GM19468 (cell line): Measurements from ENCODE around the gene MUL1.

Source experiments
- ATAC-seq: cut with Tn5 transposase; IDR thresholded peaks from one replicate; pipeline ENCODE4 v1.9.1; 2021; ENCODE audit warnings: mild to moderate bottlenecking, moderate library complexity, moderate number of reproducible peaks; ENCODE audit not compliant: unreplicated experiment; ENCODE audit errors: extremely low read depth

MUL1 gene

GRCh38 chr1:20507564-20508410, at the start of gene MUL1:
Gene MUL1 (minus strand): TSS chr1:20508151. CDS start chr1:20508024, 127 bp downstream.
- no peak for ATAC-seq

GRCh38 chr1:20555758-20556120, 47.8 kb upstream of the MUL1 start:
- ATAC-seq: no peak

- ATAC-seq: no peak
These were observed 47.2 kb upstream of the MUL1 start for GRCh38 chr1:20555025-20555757.

GRCh38 chr1:20552728-20553445, 44.9 kb upstream of the MUL1 start:
- ATAC-seq: no peak

DNA sequence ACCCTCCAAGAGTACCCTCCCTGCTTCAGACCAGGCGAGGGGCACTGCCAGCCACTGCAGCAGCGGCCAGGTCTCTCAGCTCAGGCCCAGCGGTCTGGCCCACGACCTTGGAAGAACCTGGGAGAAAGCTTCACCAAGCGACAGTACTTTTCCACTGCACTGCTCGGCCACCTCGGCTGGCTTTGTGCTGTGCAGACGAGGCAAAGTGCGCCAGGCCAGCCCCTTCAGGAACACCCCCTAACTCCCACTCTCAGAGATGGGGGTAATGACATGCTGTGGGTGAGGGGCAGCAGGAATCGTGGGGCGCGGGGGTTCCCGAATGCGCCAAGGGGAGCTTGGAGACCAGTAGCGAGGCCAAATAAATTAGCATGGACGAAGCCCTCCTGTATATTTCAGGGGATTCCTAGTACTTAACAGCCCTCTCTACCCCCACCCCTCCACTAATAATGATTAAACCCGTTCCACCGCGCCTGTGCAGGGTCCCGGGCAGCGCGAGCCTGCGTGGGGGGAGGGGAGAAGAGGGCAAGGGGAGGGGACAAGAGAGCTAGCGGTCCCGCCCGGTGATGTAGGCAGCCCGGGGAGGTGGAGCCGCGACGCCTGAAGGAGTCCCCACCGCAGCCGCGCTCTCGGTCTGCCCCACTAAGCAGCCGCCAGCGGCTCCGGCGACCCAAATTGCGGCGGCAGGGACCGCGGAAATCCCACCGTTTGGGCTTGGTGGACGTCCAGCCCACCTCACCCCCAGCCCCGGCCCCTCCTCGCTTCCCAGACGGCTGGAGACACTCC, 44.2 kb upstream of the MUL1 start, which contains the start of gene FAM43B:
FAM43B (plus strand) TSS at position 629 of the 783 bp plus-strand sequence. CDS start 401 bp downstream, outside the sequence.
- no peak for ATAC-seq

- ATAC-seq: no peak
These were observed 43.2 kb upstream of the MUL1 start for GRCh38 chr1:20551161-20551560.

DNA sequence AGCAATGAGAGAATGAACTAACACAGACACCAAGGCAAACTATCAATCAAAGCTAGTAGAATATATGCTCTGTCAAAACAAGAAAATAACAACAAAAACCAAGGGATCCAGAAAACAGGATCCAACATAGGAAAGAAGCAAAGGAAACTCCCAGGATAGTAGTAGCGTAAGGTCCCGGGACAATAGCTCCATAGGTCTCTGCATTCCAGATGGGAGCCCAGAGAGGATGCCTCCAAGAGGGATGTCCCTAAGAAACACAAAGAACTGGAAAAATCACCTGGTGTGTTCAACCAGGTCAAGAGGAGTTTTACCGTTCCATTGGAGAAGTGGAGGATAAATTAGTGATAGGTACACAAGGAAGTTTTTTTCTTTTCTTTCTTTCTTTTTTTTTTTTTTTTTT, 38.7 kb upstream of the MUL1 start:
- ATAC-seq: no peak

DNA sequence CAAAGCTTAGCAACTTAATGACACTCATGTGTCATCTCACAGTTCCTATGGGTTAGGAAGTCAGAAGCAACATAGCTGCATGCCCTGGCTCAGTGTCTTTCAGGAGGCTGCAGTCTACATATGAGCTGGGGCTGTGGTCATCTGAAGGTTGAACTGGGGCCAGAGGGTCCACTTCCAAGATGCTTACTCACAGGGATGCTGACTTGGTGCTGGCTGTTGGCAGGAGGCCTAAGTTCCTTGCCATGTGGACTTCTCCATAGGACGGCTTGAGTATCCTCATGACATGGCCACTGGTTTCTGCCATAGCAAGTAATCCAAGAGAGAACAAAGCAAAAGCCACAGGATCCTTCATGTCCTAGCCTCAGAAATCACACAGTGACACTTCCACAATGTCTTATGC, 32.3 kb upstream of the MUL1 start:
- no peak for ATAC-seq

- ATAC-seq: no peak
These were observed 31.0 kb upstream of the MUL1 start for GRCh38 chr1:20538760-20539551.

DNA sequence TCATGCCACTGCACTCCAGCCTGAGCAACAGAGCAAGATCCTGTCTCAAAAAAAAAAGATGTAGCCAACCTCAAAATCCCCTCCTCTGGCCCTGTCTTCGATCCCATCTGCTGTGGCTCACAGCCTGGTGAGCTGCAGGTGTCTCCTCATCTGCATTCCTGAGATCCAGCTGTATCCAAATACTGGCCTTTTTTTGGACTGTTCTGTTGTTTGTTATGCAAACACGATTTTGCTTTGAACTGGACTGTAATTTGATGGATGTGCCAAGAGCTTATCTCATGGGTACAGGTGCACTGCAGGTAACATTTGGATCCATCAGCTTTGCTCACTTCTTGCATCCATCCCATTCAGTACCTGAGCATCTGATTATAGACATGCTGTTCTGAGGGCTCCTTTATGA, 30.3 kb upstream of the MUL1 start:
- ATAC-seq: no peak

DNA sequence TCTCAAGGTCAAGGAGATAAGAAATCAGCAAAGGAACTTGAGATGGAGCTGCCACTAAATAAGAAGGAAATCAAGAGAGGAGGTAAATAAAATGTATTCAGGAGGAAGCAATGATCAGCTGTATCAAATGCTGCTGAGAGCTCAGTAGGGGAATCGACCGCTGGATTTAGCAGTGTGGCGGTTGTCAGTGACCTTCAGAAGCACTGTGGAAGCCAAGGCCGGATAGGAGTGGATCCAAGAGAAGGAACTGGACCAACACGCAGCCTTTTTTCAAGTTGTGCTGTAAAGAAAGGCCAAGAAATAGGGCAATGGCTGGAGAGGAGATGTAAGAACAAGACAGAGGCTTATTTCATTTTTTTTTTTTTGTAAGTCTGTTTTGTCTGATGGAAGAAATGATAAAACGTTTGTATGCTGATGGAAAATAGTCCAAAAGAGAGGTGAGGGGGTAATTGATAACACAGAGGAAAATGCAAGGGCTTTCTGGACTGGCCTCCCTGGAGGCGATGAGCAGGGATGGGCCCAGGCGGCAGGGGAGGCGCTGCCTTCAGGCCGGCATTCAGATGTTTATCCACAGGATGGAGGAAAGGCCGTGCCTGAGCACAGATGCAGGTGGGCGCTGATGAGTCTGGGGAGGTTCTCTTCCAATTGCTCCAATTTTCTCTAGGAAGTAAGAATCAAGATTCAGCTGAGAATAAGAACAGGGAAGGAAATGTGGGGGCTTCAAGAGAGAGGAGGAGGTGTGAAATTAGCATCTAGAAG, 26.9 kb upstream of the MUL1 start:
- no peak for ATAC-seq

DNA sequence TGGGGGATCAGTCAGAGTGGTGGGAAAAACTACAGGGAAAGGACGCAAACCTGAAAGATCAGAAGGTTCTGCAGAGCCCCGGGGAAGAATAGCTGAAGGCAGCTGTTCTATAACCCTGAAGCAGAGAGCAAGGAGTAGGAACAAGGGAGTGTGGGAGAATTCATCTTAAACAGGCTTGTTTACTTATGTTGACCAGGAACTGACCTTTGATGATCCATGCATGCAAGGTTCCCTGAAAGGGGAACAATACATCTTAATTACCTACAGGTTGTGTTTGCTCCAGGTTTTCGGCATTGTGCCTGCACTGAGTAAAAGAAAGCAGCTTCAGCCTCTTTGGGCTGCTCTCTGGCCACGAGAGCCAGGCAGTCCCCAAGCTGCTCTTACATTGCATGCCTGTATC, 25.7 kb upstream of the MUL1 start:
- ATAC-seq: no peak

GRCh38 chr1:20530901-20531300, 22.9 kb upstream of the MUL1 start:
- ATAC-seq: no peak

DNA sequence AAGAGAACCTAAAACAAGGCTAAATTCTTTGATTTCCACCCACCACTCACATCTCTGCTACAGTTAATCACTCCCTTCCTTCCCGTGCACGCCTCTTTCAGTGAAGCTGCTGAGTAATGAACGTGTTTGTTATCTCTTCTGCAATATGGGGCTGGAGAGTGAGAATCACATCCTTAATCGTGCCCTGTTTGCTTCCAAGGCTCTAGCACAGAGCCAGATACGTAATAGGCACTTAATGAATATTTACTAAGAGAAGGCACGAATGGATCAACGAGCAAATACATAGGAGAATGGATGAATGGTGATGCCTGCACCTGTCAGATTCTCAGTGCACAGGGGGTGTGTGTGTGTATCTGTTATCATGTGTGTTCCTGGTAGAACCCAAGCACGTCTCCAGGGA, 22.4 kb upstream of the MUL1 start:
- ATAC-seq: no peak

GRCh38 chr1:20528221-20528620, 20.3 kb upstream of the MUL1 start:
- ATAC-seq: no peak

DNA sequence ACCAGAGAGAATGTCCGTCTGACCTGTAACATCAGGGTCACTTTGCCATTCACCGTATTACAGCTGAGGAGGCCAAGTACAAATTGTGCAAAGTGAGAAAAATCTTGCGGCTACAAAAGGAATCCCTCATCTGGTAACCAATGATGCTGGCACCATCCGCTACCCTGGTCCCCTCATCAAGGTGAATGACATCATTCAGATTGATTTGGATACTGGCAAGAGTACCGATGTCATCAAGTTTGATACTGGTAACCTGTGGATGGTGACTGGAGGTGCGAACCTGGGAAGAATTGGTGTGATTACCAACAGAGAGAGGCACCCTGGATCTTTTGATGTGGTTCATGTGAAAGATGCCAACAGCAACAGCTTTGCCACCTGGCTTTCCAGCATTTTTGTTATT, 18.3 kb upstream of the MUL1 start:
- ATAC-seq: no peak

DNA sequence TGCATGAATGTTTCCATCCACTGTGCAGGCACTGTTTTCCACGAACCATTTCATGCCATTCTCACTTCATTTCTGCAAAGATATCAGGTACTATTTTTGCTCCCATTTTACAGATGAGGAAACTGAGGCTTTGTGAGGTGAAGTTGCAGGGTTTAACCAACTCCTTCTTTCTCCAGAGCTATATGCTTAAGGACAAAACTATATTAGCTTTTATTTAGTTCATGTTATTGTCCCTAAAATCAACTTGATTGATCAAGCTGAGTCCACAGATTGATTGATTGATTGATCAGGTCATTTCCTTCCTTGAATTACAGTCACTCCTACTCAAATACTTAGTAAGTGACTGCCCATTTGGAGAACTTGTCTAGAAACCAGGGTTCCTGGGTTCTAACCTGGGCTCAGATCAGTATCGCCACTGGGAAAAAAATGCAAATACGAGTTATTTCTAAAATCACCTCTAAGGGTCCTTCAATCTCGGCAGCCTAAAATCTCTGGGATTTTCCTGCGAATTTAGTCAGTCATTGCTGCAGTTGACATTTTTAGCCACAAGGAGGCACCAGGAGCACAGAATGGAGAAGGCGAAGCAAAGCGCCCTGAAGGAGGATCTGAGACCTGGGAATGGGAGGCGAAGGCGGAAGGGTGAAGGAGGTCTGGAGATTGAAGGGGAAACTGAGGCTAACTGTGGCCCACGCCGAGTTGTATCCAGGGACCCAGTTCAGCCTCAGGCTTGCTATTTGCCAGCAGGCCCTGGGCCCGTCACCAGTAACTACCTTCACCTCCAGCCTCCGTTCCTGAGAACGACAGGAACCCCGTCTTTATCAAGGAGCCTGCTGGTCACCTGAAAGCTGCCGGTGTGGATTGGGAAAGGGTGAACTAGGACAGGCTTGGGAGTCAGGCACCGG, 14.3 kb upstream of the MUL1 start:
- ATAC-seq: no peak
